Endothelial cell of umbilical vein (primary cell): ENCODE results near the gene HNRNPH2. TPM values are rescaled to one million over a fixed set of nuclear protein-coding genes. Genes with fewer than 3 reads are reported as not detected.

ENCODE experiments used
- BruUV-seq: library from RNA; stranded (reverse); fragments of 400-500 nt; replicated peaks from 2 replicates; lab custom pipeline; 2021; lab: Mats Ljungman, UMichigan
- CTCF ChIA-PET: fragments of 300-600, 350-600 bp; sonication (Branson Sonifier 250); formaldehyde crosslinking; loops from one replicate; lab custom pipeline; 2021; ENCODE audit warnings: antibody characterized with exemption, inconsistent platforms; lab: Charles Lee
- POLR2A ChIA-PET: fragments of 300-600, 350-600 bp; sonication (Branson Sonifier 250); formaldehyde crosslinking; loops from one replicate; lab custom pipeline; 2021; ENCODE audit warnings: antibody characterized with exemption, inconsistent platforms; lab: Charles Lee
- DNase-seq: peaks from one replicate; pipeline ENCODE4 v3.0.0-alpha.2; 2011; ENCODE audit warnings: low read depth, low spot score
- FAIRE-seq: peaks from 2 replicates; lab custom pipeline; 2011; peaks lifted over from hg19 to GRCh38; lab: Jason Lieb, UNC
- H2AFZ ChIP-seq: 2 replicates; pipeline ENCODE4 v1.6.0; 2012; ENCODE audit warnings: low read depth, low read length, control low read depth, inconsistent platforms
- H3K27ac ChIP-seq: 2 replicates; pipeline ENCODE4 v1.5.1; 2011; ENCODE audit warnings: low read depth, mild to moderate bottlenecking, control low read depth, low read length, moderate library complexity; ENCODE audit not compliant: insufficient read depth
- H3K27me3 ChIP-seq, 2 experiments: 2 replicates each; pipeline versions ENCODE4 v1.6.0 to v1.6.1; 2011; ENCODE audit warnings: low read length in 2 of 2, mixed read lengths in 1 of 2; ENCODE audit not compliant: control insufficient read depth in 2 of 2, insufficient read depth in 2 of 2
- H3K36me3 ChIP-seq, 2 experiments: 2 replicates in 1 of 2; 3 replicates in 1 of 2; pipeline ENCODE4 v1.5.1; 2011; ENCODE audit warnings: low read length in 2 of 2, mild to moderate bottlenecking in 1 of 2, moderate library complexity in 1 of 2; ENCODE audit not compliant: control insufficient read depth in 2 of 2, insufficient read depth in 2 of 2; ENCODE audit errors: extremely low read depth in 1 of 2
- H3K4me1 ChIP-seq: 3 replicates; pipeline ENCODE4 v1.5.1; 2011; ENCODE audit warnings: mild to moderate bottlenecking, low read length; ENCODE audit not compliant: control insufficient read depth, insufficient read depth; ENCODE audit errors: extremely low read depth
- H3K4me2 ChIP-seq: 2 replicates; pipeline ENCODE4 v1.6.1; 2011; ENCODE audit warnings: low read length, control low read depth, mixed read lengths; ENCODE audit not compliant: insufficient read depth
- H3K4me3 ChIP-seq, 3 experiments: fragments of 200-600 bp in 1 of 3; sonication (generic), shearing (Covaris generic) in 1 of 3; replicated peaks in 1 of 3; 2 replicates each; pipeline ENCODE4 v1.5.1; 2011 to 2016; ENCODE audit warnings: control low read depth in 3 of 3, low read length in 3 of 3, mild to moderate bottlenecking in 2 of 3, inconsistent platforms in 1 of 3, low read depth in 1 of 3, moderate library complexity in 1 of 3; ENCODE audit not compliant: insufficient read depth in 1 of 3
- H3K79me2 ChIP-seq: 2 replicates; pipeline ENCODE4 v1.6.0; 2012; ENCODE audit warnings: low read length, inconsistent platforms; ENCODE audit not compliant: control insufficient read depth, insufficient read depth
- H3K9ac ChIP-seq: replicated peaks from 2 replicates; pipeline ENCODE3; 2011; ENCODE audit warnings: low read length, control low read depth; ENCODE audit not compliant: insufficient read depth; ENCODE audit errors: extremely low read depth
- H3K9me1 ChIP-seq: replicated peaks from 3 replicates; pipeline ENCODE4 v1.6.0; 2011; ENCODE audit warnings: mild to moderate bottlenecking, low read length; ENCODE audit not compliant: control insufficient read depth, insufficient read depth; ENCODE audit errors: extremely low read depth
- H3K9me3 ChIP-seq: replicated peaks from 2 replicates; pipeline ENCODE4 v1.5.1; 2012; ENCODE audit warnings: low read length, inconsistent platforms; ENCODE audit not compliant: control insufficient read depth, insufficient read depth
- H4K20me1 ChIP-seq: replicated peaks from 2 replicates; pipeline ENCODE3; 2011; ENCODE audit warnings: mild to moderate bottlenecking, low read length; ENCODE audit not compliant: control insufficient read depth, insufficient read depth; ENCODE audit errors: extremely low read depth
- CTCF ChIP-seq, 2 donors: IDR thresholded peaks; 1 replicate in 1 of 2; 2 replicates in 1 of 2; pipeline ENCODE4 v1.5.1; 2011; ENCODE audit warnings: low read length in 2 of 2, mild to moderate bottlenecking in 2 of 2, moderate library complexity in 2 of 2, control low read depth in 1 of 2, inconsistent platforms in 1 of 2, low read depth in 1 of 2; ENCODE audit not compliant: insufficient read depth in 1 of 2; ENCODE audit errors: extremely low read depth in 1 of 2
- EZH2 ChIP-seq: IDR thresholded peaks from 2 replicates; pipeline ENCODE4 v1.6.1; 2012; ENCODE audit warnings: borderline replicate concordance, low read depth, mild to moderate bottlenecking, moderate library complexity, low read length, inconsistent platforms; ENCODE audit not compliant: severe bottlenecking
- FOS ChIP-seq: IDR thresholded peaks from 2 replicates; pipeline ENCODE4 v1.6.1; 2011; ENCODE audit warnings: mild to moderate bottlenecking, low read length, moderate library complexity, borderline replicate concordance; ENCODE audit not compliant: insufficient read depth
- GATA2 ChIP-seq: IDR thresholded peaks from 2 replicates; pipeline ENCODE4 v1.7.0; 2011; ENCODE audit warnings: low read depth, mild to moderate bottlenecking, moderate library complexity, mixed read lengths, low read length; ENCODE audit not compliant: insufficient read length, insufficient read depth
- JUN ChIP-seq: IDR thresholded peaks from 2 replicates; pipeline ENCODE4 v1.6.1; 2011; ENCODE audit warnings: borderline replicate concordance, low read depth; ENCODE audit not compliant: insufficient read length, insufficient read depth
- MAX ChIP-seq: IDR thresholded peaks from 2 replicates; pipeline ENCODE4 v1.6.1; 2011; ENCODE audit not compliant: insufficient read depth, insufficient read length
- MYC ChIP-seq: IDR thresholded peaks from one replicate; pipeline ENCODE4 v1.6.1; 2011; ENCODE audit warnings: mild to moderate bottlenecking, low read depth, low read length
- POLR2A ChIP-seq: IDR thresholded peaks from 2 replicates; pipeline ENCODE4 v1.6.1; 2012; ENCODE audit warnings: low read depth, mild to moderate bottlenecking, control low read depth, low read length
- POLR2AphosphoS5 ChIP-seq: IDR thresholded peaks from 2 replicates; pipeline ENCODE4 v1.6.1; 2012; ENCODE audit warnings: low read depth, mild to moderate bottlenecking, control low read depth, low read length, moderate library complexity; ENCODE audit not compliant: insufficient read depth
- dilution Hi-C: fragments of 300-500 bp; cut with MboI; formaldehyde crosslinking; loops from one replicate; pipeline ENCODE4 v1.15.0; 2019; ENCODE audit warnings: low sequenced_read_pairs; ENCODE audit not compliant: extremely low pct_ligation_motif_present
- intact Hi-C: fragments of 100-400 bp; cut with micrococcal nuclease; formaldehyde crosslinking; loops from one replicate; pipeline ENCODE4 v1.10.0; 2022
- polyA plus RNA-seq, 4 experiments: library from polyadenylated mRNA; depleted of rRNA in 3 of 4; stranded (reverse) in 3 of 4; unstranded in 1 of 4; fragments of >200 nt; gene quantifications; 2 replicates each; pipeline versions ENCODE4 v1.2.1 to v1.2.3, GENCODE V29; 2011 to 2012; ENCODE audit warnings: missing spikeins in 1 of 4
- total RNA-seq: library from RNA; stranded (reverse); gene quantifications from 2 replicates; pipeline ENCODE4 v1.2.3, GENCODE V29; 2021

HNRNPH2 gene
- total and polyA plus RNA-seq, 2 donors (not counting 3 experiments of a cell fraction or from before 2014, with no cell fraction given), result 29.3 to 59.1 TPM

- FAIRE-seq (no peak), DNase-seq (no peak)
- Histone ChIP-seq H3K9ac (no peak overlapping the region), H3K79me2 (no peaks in the 10 kb centered on the region), H3K36me3 (peaks cover 0 to 3% of the 10 kb centered on the region in 2 experiments), H3K27me3 (no peaks in the 10 kb centered on the region), H3K27ac (no peak overlapping the region), H3K4me1 (no peaks in the 10 kb centered on the region), H4K20me1 (no peaks in the 10 kb centered on the region), H3K4me2 (no peak overlapping the region), H3K4me3 (no peak overlapping the region), H3K9me1 (no peaks in the 10 kb centered on the region), H3K9me3 (no peaks in the 10 kb centered on the region), H2AFZ (no peak overlapping the region)
- no TSS peak for BruUV-seq
- dilution Hi-C loops (no loop called here), intact Hi-C loops (no loop called here)
- POLR2A ChIA-PET, result no interaction called here
- TF ChIP-seq GATA2, result no peak
- no peak for TF ChIP-seq POLR2A
- no peak for TF ChIP-seq POLR2AphosphoS5
- TF ChIP-seq EZH2, result no peak
- no peak for TF ChIP-seq MAX
- no peak for TF ChIP-seq FOS
- TF ChIP-seq CTCF (IDR thresholded peaks at IDR 0.05; ENCODE audit: extremely low read depth in 1 of 2, insufficient read depth in 1 of 2, low read depth in 1 of 2, low read length in 2 of 2), result no peak
- no peak for TF ChIP-seq JUN
- no peak for TF ChIP-seq MYC
- CTCF ChIA-PET, result no interaction called here
Observed at GRCh38 chrX:101442085-101442484, 34.1 kb downstream of the HNRNPH2 start.
